Osteocyte (in vitro differentiated cells): ENCODE results near the gene SLC16A10. TPM values are rescaled to one million over a fixed set of nuclear protein-coding genes. Genes with fewer than 3 reads are reported as not detected.

Source experiments
- DNase-seq: peaks from one replicate; pipeline ENCODE4 v3.0.0; 2021; ENCODE audit warnings: mixed read lengths; ENCODE audit not compliant: unreplicated experiment; ENCODE audit errors: extremely low spot score
- H3K27ac Mint-ChIP-seq: one replicate; pipeline ENCODE4 v1.8.0; 2021; ENCODE audit warnings: mild to moderate bottlenecking, mixed read lengths; ENCODE audit not compliant: unreplicated experiment
- H3K27me3 Mint-ChIP-seq: one replicate; pipeline ENCODE4 v1.8.0; 2021; ENCODE audit warnings: mixed read lengths; ENCODE audit not compliant: unreplicated experiment
- H3K36me3 Mint-ChIP-seq: one replicate; pipeline ENCODE4 v1.8.0; 2021; ENCODE audit warnings: mixed read lengths; ENCODE audit not compliant: unreplicated experiment
- H3K4me1 Mint-ChIP-seq: one replicate; pipeline ENCODE4 v1.8.0; 2021; ENCODE audit warnings: mixed read lengths; ENCODE audit not compliant: unreplicated experiment
- H3K4me3 Mint-ChIP-seq: one replicate; pipeline ENCODE4 v1.8.0; 2021; ENCODE audit warnings: mild to moderate bottlenecking, moderate library complexity, mixed read lengths; ENCODE audit not compliant: unreplicated experiment
- H3K9me3 Mint-ChIP-seq: one replicate; pipeline ENCODE4 v1.8.0; 2021; ENCODE audit warnings: mixed read lengths; ENCODE audit not compliant: unreplicated experiment
- total RNA-seq: library from RNA; stranded (reverse); gene quantifications from 2 replicates; pipeline ENCODE4 v1.2.1, GENCODE V29; 2021
- TF ChIP-seq, protein P1 (sequence below): fragments of 200-600 bp; sonication (generic); IDR thresholded peaks from 2 replicates; pipeline ENCODE4 v1.5.0; 2021; ENCODE audit warnings: antibody characterized with exemption, mild to moderate bottlenecking, moderate library complexity

SLC16A10 gene
- total RNA-seq, 1 donor from 2014 or later = not detected

DNA sequence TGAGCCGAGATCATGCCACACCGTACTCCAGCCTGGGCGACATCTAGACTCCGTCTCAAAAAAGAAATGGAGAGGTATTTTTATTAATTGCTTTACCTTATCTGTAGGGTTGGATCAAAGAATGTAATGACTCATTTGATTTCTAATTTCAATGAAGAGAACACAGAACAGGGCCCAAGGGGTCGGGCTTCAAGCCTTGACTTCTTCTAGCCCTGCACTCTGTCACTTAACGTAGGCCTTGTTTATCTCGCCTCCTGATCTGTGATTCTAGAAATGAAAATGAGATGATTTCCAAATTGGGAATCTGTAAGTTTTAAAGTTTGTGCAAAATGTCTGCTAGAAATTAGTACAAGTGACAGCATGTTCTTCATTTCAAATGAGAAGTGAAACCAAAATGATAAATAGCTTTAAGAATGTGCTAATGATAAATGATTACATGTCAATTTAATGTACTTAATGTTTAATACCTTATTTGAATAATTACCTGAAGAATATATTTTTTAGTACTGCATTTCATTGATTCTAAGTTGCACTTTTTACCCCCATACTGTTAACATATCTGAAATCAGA, 180.5 kb downstream of the SLC16A10 start:
- DNase-seq = no peak
- Mint-ChIP-seq H3K4me3 (no peak overlapping the region), H3K4me1 (peaks cover 7% of the 10 kb centered on the region), H3K27me3 (no peaks in the 10 kb centered on the region), H3K27ac (no peak overlapping the region), H3K9me3 (no peaks in the 10 kb centered on the region), H3K36me3 (peaks cover 41% of the 10 kb centered on the region)
- TF ChIP-seq, protein P1, sequence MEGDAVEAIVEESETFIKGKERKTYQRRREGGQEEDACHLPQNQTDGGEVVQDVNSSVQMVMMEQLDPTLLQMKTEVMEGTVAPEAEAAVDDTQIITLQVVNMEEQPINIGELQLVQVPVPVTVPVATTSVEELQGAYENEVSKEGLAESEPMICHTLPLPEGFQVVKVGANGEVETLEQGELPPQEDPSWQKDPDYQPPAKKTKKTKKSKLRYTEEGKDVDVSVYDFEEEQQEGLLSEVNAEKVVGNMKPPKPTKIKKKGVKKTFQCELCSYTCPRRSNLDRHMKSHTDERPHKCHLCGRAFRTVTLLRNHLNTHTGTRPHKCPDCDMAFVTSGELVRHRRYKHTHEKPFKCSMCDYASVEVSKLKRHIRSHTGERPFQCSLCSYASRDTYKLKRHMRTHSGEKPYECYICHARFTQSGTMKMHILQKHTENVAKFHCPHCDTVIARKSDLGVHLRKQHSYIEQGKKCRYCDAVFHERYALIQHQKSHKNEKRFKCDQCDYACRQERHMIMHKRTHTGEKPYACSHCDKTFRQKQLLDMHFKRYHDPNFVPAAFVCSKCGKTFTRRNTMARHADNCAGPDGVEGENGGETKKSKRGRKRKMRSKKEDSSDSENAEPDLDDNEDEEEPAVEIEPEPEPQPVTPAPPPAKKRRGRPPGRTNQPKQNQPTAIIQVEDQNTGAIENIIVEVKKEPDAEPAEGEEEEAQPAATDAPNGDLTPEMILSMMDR = no peak

DNA sequence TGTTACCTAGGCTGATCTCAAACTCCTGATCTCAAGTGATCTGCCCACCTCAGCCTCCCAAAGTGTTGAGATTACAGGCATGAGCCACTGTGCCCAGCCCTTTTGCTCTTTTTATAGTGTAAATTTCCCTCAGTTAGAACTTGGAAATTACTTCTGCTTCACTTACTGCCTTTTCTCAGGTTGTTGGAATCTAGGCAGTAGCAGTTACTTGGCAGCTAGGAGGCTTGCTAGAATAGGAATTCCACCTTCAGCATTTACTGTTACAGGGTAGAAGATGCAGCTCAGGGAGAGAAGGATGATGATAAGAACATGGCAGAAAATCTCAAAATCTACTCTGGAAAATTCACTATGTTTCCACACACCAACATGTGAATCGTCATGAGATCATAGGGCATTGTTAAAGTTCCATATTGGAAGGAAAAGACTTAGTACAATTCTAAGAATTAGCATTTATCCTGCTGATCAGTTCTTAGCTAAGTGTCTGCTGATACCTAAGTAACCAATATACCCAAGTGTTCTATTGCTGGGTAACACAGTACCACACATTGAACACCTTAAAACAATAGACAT, 182.2 kb downstream of the SLC16A10 start:
- Mint-ChIP-seq H3K27ac (no peak overlapping the region), H3K27me3 (no peaks in the 10 kb centered on the region), H3K9me3 (peaks cover 10% of the 10 kb centered on the region), H3K4me3 (no peak overlapping the region), H3K36me3 (peaks cover 51% of the 10 kb centered on the region), H3K4me1 (peaks cover 1% of the 10 kb centered on the region)
- no peak for DNase-seq
- TF ChIP-seq, protein P1 = no peak

DNA sequence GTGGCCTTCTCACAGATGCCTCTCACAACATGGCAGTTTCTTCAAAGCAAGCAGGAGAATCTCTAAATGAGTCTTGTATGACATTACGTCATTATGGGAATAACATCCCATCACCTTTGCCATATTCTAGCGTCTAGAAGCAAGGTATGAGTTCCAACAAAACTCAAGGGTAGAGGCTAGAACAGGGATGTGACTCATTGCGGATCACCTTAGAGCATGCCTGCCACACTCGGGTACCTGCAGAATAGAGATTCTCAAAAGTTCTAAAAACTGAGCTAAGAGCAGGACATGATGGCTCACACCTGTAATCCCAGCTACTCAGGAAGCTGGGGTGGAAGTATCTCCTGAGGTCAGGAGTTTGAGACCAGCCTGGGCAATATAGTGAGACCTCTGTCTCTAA, 182.8 kb downstream of the SLC16A10 start:
- Mint-ChIP-seq H3K4me1 (peaks cover 1% of the 10 kb centered on the region), H3K4me3 (no peak overlapping the region), H3K36me3 (peaks cover 57% of the 10 kb centered on the region), H3K9me3 (peaks cover 17% of the 10 kb centered on the region), H3K27ac (no peak overlapping the region), H3K27me3 (no peaks in the 10 kb centered on the region)
- TF ChIP-seq, protein P1 = no peak
- DNase-seq = no peak

DNA sequence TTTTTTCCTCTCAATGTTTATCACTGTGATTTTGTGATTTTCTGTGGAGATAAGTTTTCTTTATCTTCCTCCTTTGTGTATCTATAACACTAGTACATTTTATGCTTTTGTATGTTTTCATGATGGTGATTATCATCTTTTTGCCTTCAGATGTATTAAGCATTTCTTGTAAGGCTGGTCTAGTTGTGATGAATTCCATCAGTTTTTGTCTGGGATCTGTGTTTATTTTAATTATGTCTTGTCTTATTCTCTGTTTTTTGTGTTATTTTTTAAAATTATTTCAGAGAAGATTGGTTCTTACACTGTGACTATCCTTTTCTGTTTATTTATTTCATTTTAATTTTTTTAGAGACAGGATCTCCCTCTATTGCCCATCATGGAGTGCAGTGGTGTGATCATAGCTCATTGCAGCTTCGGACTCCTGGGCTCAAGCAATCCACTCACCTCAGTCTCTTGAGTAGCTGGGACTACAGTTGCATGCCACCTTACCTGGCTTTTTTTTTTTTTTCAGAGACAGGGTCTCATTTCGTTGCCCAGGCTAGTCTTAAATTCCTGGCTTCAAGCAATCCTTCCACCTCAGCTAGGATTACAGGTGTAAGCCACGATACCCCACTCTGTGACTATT, 187.4 kb downstream of the SLC16A10 start:
- Mint-ChIP-seq H3K4me1 (no peaks in the 10 kb centered on the region), H3K27me3 (no peaks in the 10 kb centered on the region), H3K36me3 (peaks cover 60% of the 10 kb centered on the region), H3K4me3 (no peak overlapping the region), H3K27ac (no peak overlapping the region), H3K9me3 (peaks cover 41% of the 10 kb centered on the region)
- no peak for DNase-seq
- TF ChIP-seq, protein P1 = no peak

DNA sequence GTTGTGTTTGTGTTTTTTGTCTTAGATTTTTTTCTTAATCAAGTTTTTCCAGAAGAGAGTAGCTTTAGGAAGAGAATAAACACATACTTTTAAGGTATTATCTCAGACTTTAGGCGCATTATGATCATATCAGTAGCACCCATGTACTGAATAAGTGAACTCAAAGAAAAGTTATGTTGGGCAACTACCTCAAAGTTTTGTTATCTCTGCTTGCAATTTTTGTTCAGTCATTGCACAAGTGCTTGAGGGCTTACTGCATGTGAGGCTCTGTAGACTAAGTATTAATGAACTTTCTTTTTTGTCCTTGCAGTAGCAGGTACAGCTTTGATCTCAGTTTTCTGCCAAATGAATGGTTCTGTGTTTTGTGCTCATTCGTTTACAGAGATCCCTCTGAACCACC, 189.0 kb downstream of the SLC16A10 start:
- H3K4me3 Mint-ChIP-seq = no peak overlapping the region
- H3K36me3 Mint-ChIP-seq = peaks cover 70% of the 10 kb centered on the region
- no peak for DNase-seq
- H3K4me1 Mint-ChIP-seq = no peaks in the 10 kb centered on the region
- H3K27ac Mint-ChIP-seq = no peak overlapping the region
- H3K27me3 Mint-ChIP-seq = no peaks in the 10 kb centered on the region
- peaks cover 46% of the 10 kb centered on the region for H3K9me3 Mint-ChIP-seq
- TF ChIP-seq, protein P1 = no peak
